RWPE1 (cell line): ENCODE results near the gene SLCO6A1.

Experiments used
- CTCF ChIA-PET: fragments of 350-600 bp; sonication (Branson Sonifier 250); formaldehyde crosslinking; extraction: SDS; loops from one replicate; lab custom pipeline; 2021; lab: Yijun Ruan, JAX
- POLR2A ChIA-PET: fragments of 400-600 bp; formaldehyde crosslinking; extraction: SDS; loops from one replicate; lab custom pipeline; 2020; ENCODE audit warnings: antibody characterized with exemption; ENCODE audit not compliant: low non-redundant PET; lab: Yijun Ruan, JAX
- DNase-seq: peaks from one replicate; pipeline ENCODE4 v3.0.0; 2012; ENCODE audit warnings: low spot score
- H3K27ac ChIP-seq: fragments of 450-650 bp; 2 replicates; pipeline ENCODE4 v1.5.1; 2017
- CTCF ChIP-seq: fragments of 450-650 bp; conservative IDR thresholded peaks from 2 replicates; pipeline ENCODE4 v1.5.1; 2017; ENCODE audit warnings: low read depth, mild to moderate bottlenecking

The SLCO6A1 gene

GRCh38 chr5:102498271-102499034 is at the start of gene SLCO6A1:
Gene SLCO6A1, minus strand, starts transcription at chr5:102499001. Its CDS starts 157 bp downstream, at chr5:102498844.
- TF ChIP-seq CTCF = no peak
- DNase-seq = no peak
- CTCF ChIA-PET = interaction anchor here (0.6 kb wide), 1 partner anchor 861 kb away, joined by 3 read pairs; no protein-coding TSS in a partner anchor
- no peak within 1 kb of the TSS for H3K27ac ChIP-seq
- POLR2A ChIA-PET = no interaction called here

GRCh38 chr5:102547141-102548035 is 48.6 kb upstream of the SLCO6A1 start:
- H3K27ac ChIP-seq = no peak overlapping the region
- CTCF ChIA-PET = no interaction called here
- no peak for DNase-seq
- no peak for TF ChIP-seq CTCF
- POLR2A ChIA-PET = no interaction called here

- TF ChIP-seq CTCF = no peak
- no peak for DNase-seq
- CTCF ChIA-PET = no interaction called here
- no peak overlapping the region for H3K27ac ChIP-seq
- POLR2A ChIA-PET = no interaction called here
Measured at GRCh38 chr5:102545175-102545574, 46.4 kb upstream of the SLCO6A1 start.

GRCh38 chr5:102542057-102542456 is 43.3 kb upstream of the SLCO6A1 start:
- no peak for TF ChIP-seq CTCF
- no peak for DNase-seq
- no peak overlapping the region for H3K27ac ChIP-seq
- ChIA-PET POLR2A (no interaction called here), CTCF (no interaction called here)

- ChIA-PET POLR2A (no interaction called here), CTCF (no interaction called here)
- H3K27ac ChIP-seq = no peak overlapping the region
- no peak for TF ChIP-seq CTCF
- DNase-seq = no peak
Measured at GRCh38 chr5:102539996-102540728, 41.4 kb upstream of the SLCO6A1 start.

GRCh38 chr5:102539562-102539961 is 40.8 kb upstream of the SLCO6A1 start:
- ChIA-PET CTCF (no interaction called here), POLR2A (no interaction called here)
- DNase-seq = no peak
- TF ChIP-seq CTCF = no peak
- H3K27ac ChIP-seq = no peak overlapping the region
